Activated CD8-positive, alpha-beta memory T cell treated with anti-CD3 and anti-CD28 coated beads, Interleukin-2, amount 50 U/mL, for 24 hours (primary cell): Measurements from ENCODE around the gene COQ7.
A peak's percentile ranks its signal among the peaks of the same experiment; 100 is the strongest.

Experiments
- DNase-seq: peaks from one replicate; pipeline ENCODE4 v3.0.0-alpha.2; 2020; ENCODE audit errors: extremely low read depth

Gene COQ7

DNA sequence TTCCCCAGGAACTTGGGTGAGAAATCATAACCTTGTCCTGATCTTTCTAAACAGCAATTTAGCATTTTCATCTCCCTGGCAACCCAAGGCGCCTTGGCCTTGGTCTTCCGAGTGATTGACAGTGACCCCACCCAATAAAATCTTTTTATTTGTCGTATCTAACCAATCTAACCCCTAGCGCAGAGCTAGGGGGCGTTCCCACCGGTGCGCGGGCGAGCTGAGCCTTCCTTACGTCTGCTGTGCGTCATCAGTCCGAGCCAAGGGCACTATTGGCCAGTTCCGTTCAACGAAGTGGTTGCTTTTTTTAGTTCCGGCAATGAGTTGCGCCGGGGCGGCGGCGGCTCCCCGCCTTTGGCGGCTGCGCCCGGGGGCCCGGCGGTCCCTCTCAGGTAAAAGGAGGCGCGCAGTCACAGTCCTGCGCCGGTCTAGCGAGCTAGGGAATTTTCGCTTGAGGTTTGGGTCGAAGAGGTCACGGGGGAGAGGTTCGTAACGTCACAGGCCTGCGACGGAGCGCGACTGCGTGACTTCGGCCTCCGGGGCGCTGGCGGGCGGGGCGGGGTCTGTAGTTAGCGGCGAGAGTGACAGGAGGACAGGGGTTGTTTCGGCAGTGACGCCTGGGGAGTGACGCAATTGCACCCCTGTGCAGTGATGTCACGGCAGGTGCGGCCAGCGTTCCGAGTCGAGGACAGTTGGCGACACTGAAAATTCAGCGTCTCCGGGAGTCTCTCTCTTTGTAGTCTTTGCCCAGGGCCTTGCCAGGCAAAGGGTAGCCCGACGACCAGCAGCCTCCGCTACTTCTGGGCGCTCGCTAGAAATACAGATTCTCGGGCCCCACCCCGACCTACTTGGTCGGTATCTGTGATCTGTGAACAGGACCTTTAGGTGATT, at the start of gene COQ7:
Gene COQ7, plus strand, starts transcription at position 266 of the 888 bp plus-strand sequence. Its CDS starts 51 bp downstream, at position 317.
- DNase-seq, result peak; percentile 97

- no peak for DNase-seq
Observed at GRCh38 chr16:19020689-19021088, 46.7 kb upstream of the COQ7 start.

DNA sequence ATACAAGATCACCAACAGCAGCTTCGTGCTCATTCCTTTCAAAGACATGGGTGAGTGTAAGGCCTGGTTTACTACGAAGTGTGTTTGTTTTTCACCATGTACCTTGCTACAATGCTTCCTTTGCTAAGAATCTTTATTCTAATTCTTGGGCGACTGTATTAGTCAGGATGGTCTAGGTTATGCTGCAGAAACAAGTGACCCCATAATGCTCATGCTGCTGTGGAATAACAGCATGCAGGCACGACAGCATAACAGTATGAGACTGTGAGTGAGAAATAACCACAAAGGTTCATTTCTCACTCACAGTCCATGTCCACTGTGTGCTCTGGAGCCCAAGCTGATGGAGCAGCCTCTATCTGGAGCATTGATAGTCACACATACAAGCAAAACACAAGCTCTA, 45.7 kb upstream of the COQ7 start:
- no peak for DNase-seq

- DNase-seq, result no peak
Observed at GRCh38 chr16:19027416-19027815, 40.0 kb upstream of the COQ7 start.

GRCh38 chr16:19029980-19030379, 37.4 kb upstream of the COQ7 start:
- no peak for DNase-seq

- DNase-seq, result no peak
Observed at GRCh38 chr16:19031738-19032137, 35.7 kb upstream of the COQ7 start.

DNA sequence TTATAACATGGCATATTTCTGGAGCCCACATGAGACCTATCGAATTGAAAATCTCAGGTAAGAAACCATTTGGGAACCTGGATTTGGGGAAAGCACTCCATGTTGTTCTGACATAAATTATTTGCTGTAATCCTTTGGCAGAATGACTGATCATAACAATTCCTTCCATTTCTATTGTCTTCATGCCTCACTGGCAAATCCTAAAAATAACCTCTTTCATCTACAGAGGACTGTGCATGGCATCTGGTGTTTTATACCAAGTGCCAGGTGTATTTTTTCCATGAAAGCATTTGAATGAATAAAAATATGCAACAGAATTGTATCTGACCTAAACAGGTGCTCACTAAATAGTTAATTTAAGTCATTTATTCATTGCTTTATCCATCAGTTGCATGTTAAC, 33.7 kb upstream of the COQ7 start:
- no peak for DNase-seq

- DNase-seq, result no peak
Observed at GRCh38 chr16:19040400-19040799, 27.0 kb upstream of the COQ7 start.

GRCh38 chr16:19044769-19045168, 22.6 kb upstream of the COQ7 start:
- no peak for DNase-seq

- no peak for DNase-seq
Observed at GRCh38 chr16:19046062-19046461, 21.4 kb upstream of the COQ7 start.

DNA sequence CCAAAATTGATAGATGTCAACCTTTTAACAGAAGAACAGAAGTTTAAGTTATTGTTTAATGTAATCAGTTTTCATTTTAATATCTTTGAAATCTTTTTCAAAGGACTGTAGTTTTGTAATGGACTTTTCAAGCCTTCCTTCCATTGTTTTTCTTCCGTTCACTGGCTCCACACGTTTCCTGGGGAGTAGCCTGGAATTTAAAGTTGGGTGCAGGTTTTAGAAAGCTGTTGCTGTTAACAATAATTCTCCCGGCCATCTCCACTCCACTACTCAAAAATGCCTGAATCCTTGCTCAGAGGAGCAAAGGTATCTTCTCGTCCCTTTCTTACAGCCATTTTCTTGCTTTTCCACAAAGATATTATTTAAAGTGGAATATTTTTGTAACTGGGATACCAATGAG, 4.7 kb upstream of the COQ7 start:
- DNase-seq, result no peak

- DNase-seq, result no peak
Observed at GRCh38 chr16:19066988-19067348, 446 bp upstream of the COQ7 start.

DNA sequence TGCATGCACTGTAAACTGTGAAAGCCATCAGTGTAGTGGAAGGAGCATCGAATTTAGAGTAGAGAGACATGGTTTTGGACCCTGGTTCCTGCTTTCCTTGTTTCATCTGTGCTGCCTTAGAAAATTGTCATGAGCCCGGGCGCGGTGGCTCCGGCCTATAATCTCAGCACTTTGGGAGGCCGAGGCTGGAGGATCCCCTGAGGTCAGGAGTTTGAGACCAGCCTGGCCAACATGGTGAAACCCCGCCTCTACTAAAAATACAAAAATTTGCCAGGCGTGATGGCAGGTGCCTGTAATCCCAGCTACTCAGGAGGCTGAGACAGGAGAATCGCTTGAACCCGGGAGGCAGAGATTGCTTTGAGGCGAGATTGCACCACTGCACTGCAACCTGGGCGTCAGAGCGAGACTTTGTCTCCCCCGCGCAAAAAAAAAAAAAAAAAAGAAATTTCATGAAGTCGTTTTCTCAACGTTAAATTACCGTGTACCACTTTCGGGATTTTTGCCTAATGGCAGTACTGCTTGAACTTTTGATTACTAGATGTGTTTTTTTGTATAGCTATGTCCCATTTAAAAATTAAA, 912 bp downstream of the COQ7 start:
- DNase-seq, result no peak

DNA sequence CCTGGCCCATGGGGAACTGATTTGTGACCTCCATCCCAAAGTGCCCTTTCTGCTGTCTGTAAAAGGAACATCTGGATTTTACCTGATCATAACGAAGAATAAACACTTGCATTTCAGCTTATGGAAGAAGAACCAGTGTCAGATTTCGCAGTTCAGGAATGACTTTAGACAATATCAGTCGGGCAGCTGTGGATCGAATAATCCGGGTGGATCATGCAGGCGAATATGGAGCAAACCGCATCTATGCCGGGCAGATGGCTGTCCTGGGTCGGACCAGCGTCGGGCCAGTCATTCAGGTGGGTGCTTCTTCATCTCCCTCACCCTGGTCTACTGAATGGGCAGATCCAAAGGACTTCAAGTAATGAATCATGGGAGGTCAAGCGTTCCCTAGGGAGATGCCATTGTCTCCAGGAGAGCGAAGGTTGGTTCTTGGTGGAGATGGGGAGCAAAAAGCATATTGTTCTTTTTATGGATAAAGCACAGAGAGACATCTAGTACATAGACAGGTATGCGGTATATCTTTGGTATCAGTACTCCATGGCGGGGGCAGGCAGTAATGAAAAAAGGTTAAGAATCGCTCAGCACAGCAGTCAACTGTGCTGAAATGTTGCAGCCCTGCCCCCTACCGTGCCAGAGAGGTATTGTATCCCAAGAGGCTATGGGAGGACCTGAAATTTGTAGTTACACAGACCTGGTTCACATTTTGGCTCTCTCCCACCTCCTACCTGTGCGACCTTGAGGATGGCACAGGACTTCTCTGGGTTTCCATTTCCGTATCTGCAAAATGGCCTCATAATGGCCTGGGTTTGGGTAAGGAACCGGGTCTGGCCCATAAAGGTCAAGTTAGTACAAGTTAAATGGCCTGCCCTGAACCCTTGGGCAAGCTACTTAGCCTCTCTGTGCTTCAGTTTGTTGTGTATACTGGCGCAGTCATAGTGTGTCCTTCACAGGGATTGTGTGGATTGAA, 4.7 kb downstream of the COQ7 start:
- DNase-seq, result no peak

DNA sequence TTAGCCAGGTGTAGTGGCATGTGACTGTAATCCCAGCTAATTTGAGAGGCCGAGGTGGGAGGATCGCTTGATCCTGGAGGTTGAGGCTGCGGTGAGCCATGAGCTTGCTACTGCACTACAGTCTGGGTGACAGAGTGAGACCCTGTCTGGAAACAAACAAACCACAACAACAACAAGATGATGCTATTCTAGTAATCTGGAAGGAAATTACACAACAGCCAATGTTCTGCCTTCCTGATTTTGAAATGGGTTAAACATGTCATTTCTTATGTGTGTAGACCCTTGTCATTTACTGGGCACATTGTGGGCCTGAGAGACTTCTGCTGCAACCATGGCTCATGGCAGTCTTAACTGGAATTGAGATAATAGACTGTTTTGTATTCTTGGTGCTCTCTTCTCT, 5.9 kb downstream of the COQ7 start:
- DNase-seq, result no peak

- no peak for DNase-seq
Observed at GRCh38 chr16:19073863-19074262, 6.4 kb downstream of the COQ7 start.

GRCh38 chr16:19075511-19075910, 8.1 kb downstream of the COQ7 start:
- DNase-seq, result no peak

- DNase-seq, result no peak
Observed at GRCh38 chr16:19077879-19078278, 10.5 kb downstream of the COQ7 start.

GRCh38 chr16:19083670-19084069, 16.3 kb downstream of the COQ7 start:
- DNase-seq, result no peak

- no peak for DNase-seq
Observed at GRCh38 chr16:19084139-19084538, 16.7 kb downstream of the COQ7 start.

- no peak for DNase-seq
Observed at GRCh38 chr16:19084879-19085278, 17.5 kb downstream of the COQ7 start.

DNA sequence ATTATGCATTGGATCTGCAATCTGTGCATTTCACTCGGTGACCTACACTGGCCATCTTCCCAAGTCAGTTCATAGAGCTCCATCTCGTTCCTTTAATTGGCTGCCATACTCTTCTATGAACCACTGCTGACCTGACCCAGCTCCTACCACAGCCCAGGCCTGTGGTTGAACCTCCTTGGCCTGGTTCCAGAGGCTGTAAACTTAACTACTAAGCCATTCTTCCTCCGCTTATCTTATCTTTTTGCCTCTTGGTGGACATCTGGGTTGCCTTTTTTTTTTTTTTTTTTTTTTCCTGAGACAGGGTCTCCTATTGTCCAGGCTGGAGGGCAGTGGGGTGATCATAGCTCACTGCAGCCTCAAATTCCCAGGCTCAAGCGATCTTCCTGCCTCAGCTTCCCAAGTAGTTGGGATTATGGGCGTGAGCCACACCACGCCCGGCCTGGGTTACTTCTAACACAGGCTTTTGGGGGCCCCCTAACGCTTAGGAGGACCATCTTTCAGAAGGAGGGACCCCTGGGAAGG, 18.3 kb downstream of the COQ7 start:
- DNase-seq, result no peak
